GM18507 (cell line): ENCODE results near the gene TSC22D1.
"Not testable (repeated sequence)": the region's sequence is repeated elsewhere in the genome, so short reads cannot be mapped to it uniquely, and the experiment has no call there.

Experiments
- DNase-seq: peaks from one replicate; pipeline ENCODE4 v3.0.0; 2011; ENCODE audit warnings: low read depth; ENCODE audit not compliant: insufficient read length; ENCODE audit errors: extremely low spot score
- FAIRE-seq: peaks from 2 replicates; lab custom pipeline; 2011; peaks lifted over from hg19 to GRCh38; lab: Jason Lieb, UNC

TSC22D1 gene

GRCh38 chr13:44574466-44574855 lies 1.7 kb downstream of the TSC22D1 start:
- DNase-seq (no peak), FAIRE-seq (no peak)

GRCh38 chr13:44573790-44574465 lies 2.2 kb downstream of the TSC22D1 start:
- DNase-seq, result no peak
- FAIRE-seq, result no peak

- FAIRE-seq (no peak), DNase-seq (no peak)
These were observed 3.1 kb downstream of the TSC22D1 start for GRCh38 chr13:44573071-44573470.

- FAIRE-seq (no peak), DNase-seq (no peak)
These were observed 9.5 kb downstream of the TSC22D1 start for GRCh38 chr13:44566601-44567000.

GRCh38 chr13:44565881-44566280 lies 10.2 kb downstream of the TSC22D1 start:
- no peak for FAIRE-seq
- DNase-seq, result no peak

GRCh38 chr13:44564936-44565335 lies 11.2 kb downstream of the TSC22D1 start:
- DNase-seq, result no peak
- FAIRE-seq, result no peak

- not testable (repeated sequence) for FAIRE-seq, DNase-seq
These were observed 13.3 kb downstream of the TSC22D1 start for GRCh38 chr13:44562853-44563252.

- no peak for DNase-seq
- no peak for FAIRE-seq
These were observed 14.8 kb downstream of the TSC22D1 start for GRCh38 chr13:44561351-44561750.

- DNase-seq (no peak), FAIRE-seq (no peak)
These were observed 18.1 kb downstream of the TSC22D1 start for GRCh38 chr13:44557986-44558385.

GRCh38 chr13:44555207-44555606 lies 20.9 kb downstream of the TSC22D1 start:
- no peak for FAIRE-seq
- no peak for DNase-seq

- FAIRE-seq, result no peak
- DNase-seq, result no peak
These were observed 26.7 kb downstream of the TSC22D1 start for GRCh38 chr13:44549476-44549875.

- no peak for DNase-seq
- FAIRE-seq, result no peak
These were observed 30.0 kb downstream of the TSC22D1 start for GRCh38 chr13:44546164-44546563.

GRCh38 chr13:44543369-44543768 lies 32.8 kb downstream of the TSC22D1 start:
- FAIRE-seq (no peak), DNase-seq (no peak)

- FAIRE-seq, result no peak
- no peak for DNase-seq
These were observed 33.8 kb downstream of the TSC22D1 start for GRCh38 chr13:44542361-44542760.

- FAIRE-seq (no peak), DNase-seq (no peak)
These were observed 34.5 kb downstream of the TSC22D1 start for GRCh38 chr13:44541601-44542000.

GRCh38 chr13:44540761-44541434 lies 35.2 kb downstream of the TSC22D1 start:
- DNase-seq (no peak), FAIRE-seq (no peak)

GRCh38 chr13:44537248-44537647 lies 38.9 kb downstream of the TSC22D1 start:
- no peak for DNase-seq
- no peak for FAIRE-seq

- FAIRE-seq, result peak; percentile 18
- no peak for DNase-seq
These were observed 52.7 kb downstream of the TSC22D1 start for GRCh38 chr13:44523146-44524015.

GRCh38 chr13:44519642-44520041 lies 56.5 kb downstream of the TSC22D1 start:
- FAIRE-seq, result no peak
- DNase-seq, result no peak

GRCh38 chr13:44516771-44517170 lies 59.4 kb downstream of the TSC22D1 start:
- FAIRE-seq (no peak), DNase-seq (no peak)
